GM18907 (cell line): Measurements from ENCODE around the gene CYP19A1.

Experiments
- ATAC-seq: cut with Tn5 transposase; IDR thresholded peaks from one replicate; pipeline ENCODE4 v1.9.1; 2021; ENCODE audit warnings: mild to moderate bottlenecking, moderate library complexity; ENCODE audit not compliant: unreplicated experiment

Gene CYP19A1

DNA sequence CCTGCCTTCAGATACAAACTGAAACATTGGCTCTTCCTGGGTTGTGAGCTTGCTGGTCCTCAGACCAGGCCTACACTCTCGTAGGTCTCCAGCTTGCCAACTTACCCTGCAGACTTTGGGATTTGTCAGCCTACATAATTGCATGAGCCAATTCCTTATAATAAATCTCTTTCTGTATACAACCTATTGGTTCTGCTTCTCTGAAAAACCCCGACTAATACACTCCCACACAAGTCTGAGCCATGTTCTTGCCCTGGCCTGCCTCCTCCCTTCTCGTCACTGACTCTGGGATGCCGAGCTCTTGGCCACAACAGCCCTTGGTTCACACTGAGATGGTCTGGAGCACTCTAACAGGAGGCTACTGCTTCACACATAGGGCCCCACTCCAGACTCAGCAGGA lies 9.5 kb downstream of the CYP19A1 start:
- no peak for ATAC-seq

DNA sequence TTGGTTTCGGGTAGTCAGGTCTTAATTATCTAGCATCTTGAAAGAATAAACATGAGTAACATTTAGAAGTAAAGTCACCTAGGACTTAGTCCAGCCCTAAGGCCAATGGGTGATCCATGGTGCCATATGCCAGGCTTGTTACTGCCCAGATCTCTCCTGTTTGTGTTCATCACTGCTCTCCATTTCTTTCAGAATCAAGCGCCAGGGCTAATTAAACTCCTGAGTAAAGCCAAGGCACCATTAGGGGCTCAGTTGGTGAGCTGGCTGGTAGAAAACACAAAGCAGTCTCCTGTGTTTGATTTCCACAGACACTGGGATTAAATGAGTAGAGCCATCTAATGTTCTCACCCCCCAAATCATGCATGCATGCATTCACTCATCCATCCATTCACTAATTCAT lies 11.3 kb downstream of the CYP19A1 start:
- ATAC-seq, result no peak

DNA sequence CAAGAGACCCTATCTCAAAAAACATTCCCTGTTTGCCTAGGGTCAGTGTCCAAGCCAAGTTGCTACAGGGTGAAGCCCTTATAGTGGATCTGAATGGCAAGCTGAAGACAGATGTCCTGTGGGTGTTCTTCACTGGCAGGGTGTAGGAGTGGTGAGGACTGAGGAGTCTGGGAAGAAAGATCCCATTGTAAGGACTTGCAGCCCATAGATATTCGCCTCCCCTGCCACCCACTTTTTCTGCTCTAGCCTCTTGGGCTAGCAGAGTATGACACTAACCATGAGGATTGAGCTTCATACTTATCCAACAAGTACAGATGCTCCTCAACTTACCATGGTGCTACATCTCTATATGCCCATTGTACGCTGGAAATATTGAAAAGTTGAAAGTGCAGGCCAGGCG lies 13.2 kb downstream of the CYP19A1 start:
- ATAC-seq, result no peak

DNA sequence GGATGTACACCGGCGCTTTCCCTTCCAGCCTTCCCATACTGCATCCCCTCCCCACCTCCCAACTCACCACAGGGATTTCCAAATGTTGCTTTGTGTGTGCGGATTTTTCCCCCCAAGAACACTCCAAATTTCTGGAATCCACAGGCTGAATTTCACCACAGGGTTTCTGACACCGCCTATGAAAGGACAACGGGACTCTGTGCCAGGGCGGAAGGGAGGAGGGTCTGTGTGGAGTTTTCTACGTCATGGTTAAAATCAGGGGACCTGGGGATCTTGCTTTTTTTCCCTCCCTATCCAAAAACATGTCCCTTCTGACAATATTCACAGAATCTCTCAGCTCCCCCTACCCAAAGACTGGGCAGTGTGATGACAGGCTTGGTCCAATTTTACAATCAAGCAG lies 14.6 kb downstream of the CYP19A1 start:
- no peak for ATAC-seq

DNA sequence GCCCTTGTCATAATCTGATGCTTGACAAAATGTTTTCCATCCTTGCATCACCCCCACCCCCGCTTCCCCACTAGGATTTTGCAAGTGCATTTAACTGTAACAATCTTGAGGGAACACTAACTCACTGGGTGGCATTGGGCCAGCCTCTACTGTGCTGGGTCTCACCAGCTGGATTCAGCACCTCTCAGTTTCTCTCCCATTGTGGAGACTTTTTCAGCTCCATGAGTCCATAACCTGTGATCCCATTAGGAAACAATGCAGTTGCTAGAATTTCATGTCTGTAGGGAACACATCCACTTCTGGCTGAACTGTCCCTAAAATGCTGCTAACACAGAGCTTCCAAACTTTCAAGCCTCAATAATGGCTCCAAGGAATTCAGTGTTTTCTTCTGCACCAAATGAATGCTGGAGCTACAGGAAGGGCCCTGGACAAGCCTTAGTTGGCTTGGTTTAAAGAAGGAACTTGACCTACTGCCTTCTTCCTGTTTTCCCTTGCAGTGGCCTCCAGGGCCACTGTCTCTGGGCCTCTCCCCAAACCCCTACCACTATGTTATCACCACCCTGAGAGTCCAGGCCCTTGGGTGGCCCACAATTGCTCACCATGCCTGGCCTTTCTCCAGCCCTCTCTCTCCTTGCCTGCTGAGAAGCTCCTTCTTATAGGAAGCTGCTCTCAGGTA lies 15.6 kb downstream of the CYP19A1 start:
- ATAC-seq, result no peak

DNA sequence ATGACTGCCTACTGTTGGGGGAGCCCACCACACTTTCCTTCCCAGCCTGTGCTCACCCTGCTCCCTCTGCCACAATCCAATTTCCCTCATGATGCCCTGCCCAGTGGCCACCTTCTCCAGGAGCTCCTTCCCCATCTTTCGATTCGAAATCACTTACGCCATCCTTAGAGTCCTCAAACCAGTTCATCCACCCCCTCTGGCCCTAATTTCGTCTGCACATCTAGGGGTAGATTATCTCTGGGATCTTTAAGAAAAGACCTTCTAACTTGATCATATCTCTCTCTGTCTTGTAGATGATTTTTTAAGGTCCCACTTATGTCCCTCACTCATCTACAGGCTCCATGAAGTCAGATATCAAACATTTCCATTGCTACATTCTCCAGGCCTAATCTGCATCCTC lies 17.1 kb downstream of the CYP19A1 start:
- no peak for ATAC-seq

DNA sequence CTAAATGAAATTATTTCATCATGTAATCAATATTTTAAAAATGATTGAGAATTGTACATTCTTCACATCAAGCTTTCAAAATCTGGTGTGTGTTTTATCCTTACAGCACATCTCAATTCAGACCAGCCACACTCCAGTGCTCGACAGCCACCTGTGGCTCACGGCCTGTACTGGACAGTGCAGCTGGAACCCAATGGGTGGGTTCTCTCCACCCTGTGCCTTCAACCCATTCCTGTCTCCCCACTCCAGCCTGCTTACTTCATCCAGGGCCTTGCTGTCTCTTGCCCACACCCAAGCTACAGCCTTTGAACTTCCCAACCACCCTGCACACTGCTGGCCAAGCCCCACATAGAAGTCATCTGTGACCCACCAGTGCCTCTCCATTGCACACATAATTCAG lies 17.6 kb downstream of the CYP19A1 start:
- no peak for ATAC-seq

DNA sequence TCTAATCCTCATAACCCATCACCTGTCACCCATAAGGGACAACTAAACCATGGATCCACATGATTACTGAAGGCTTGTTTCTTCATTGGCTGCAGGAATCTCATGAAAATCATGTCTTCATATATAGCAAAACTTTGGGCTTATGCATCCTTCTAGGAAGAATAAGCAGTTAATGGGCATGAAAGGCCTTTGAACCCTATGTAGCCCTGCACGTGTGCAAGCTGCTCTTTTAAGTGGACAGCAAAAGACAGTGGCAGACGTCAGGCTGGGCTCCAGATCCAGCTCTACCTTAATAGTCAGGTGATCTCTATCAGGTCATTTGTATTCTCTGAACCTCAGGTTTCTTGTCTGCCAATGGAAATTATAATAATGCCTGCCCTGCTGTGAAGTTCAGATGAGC lies 18.9 kb downstream of the CYP19A1 start:
- no peak for ATAC-seq

DNA sequence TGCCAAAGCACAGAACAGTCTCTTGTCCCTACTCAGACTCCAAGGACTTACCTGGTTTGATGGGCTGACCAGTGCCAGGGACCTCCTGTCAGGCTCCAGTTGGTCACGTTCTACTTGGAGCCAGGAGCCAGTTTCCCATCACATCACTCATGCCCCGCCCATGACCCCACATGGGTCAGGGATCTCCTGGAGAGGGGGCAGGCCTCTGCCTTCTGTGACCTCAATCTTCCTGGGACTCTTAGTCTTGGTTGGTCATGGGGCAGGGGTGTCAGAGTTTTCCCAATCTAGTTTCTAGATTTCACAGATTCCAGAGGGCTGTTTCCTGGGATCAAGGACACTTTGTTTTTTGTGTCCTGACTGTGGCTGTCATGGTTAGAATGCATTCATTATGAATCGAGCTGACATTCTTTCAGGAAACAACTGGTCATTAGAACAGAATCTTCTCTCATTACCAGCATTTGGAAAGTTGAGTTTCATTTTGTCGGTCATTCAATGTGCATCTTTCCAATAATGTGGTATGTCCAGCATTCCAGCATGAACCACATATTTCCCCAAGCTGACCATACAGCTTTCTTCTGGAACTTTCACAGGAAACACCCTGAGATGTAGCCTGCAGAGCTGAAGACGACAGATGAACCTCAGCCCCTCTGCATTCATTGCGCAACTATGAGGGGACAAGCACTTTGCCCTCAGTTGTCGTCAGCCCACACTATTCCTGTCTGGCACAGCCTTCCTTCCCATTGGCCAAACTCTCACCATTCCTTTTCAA lies 19.8 kb downstream of the CYP19A1 start:
- ATAC-seq, result no peak

DNA sequence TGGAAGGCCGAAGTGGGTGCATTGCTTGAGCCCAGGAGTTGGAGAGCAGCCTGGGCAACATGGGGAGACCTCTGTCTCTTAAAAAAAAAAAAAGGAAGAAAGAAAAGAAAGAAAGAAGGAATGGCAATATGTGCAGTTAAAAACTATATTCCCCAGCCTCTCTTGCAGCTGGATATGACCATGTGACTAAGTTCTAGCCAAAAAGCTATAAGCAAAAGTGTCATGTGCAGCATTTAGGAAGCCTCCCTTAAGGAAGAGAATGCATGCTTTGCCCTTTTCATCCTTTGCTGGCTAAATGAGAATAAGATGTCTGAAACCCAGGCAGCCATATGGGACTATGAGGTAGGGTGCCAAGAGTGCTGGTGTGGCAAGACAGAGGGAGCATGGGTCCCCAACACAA lies 21.8 kb downstream of the CYP19A1 start:
- no peak for ATAC-seq

DNA sequence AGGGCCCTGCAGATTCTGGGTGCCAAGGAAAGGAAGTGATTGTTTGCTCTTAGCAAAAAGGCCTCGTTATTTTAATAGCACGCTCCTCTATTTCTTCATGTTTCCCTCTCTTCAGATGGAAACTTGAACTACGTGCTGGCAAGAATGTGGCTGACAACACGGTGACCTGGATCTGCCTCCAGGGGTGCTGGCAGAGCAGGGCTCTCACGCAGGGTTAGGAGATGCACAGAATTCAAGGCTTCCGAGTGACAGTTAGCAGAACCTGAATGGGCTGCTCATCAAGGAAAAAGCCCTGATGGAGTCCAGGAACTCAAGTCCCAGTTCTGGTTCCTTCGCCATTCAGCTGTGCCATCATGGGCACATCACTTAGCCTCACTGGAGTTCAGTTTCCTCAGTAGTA lies 22.7 kb downstream of the CYP19A1 start:
- no peak for ATAC-seq

DNA sequence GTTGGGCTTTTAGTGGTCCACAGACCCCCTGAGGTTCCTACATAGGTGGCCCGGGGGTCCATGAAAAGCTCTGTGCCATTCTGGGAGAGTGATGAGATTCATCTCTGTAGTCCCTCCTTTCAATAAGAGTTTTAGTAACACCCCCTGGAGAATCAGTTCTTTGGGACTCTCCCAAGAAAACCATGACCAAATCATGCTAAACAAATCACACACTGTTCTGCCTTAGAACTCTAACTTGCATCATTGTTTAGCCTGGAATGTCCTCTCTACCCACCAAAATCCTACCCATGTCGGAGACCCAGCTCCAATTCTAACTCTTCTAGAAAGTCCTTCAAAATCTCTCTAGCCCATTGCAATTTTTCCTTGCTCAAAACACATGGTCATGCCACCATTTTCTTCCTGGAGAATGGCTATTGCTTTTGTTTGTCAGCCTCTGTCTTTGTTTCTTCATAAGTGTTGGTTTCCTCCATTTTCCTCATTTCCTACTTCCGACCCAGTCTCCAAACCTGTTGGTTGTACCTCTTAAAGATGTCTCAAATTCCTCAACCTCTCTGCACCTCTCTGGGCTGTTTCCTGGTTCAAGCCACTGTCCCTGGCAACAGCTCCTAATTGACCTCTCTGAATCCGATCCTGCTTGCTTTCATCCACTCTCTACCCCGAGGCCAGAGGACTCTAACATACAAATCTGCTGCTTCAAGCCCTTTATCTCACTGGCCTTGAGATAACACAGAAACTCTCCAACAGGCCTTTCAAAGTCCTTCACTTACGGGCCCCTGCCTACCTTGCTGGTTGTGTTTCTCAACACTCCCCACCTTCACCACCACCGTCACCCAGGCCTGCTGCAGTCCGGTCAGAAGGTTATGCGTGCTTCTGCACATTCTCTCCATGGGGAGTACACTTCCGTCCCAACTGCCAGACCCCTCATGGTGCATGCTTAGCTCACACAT lies 23.7 kb downstream of the CYP19A1 start:
- ATAC-seq, result no peak

DNA sequence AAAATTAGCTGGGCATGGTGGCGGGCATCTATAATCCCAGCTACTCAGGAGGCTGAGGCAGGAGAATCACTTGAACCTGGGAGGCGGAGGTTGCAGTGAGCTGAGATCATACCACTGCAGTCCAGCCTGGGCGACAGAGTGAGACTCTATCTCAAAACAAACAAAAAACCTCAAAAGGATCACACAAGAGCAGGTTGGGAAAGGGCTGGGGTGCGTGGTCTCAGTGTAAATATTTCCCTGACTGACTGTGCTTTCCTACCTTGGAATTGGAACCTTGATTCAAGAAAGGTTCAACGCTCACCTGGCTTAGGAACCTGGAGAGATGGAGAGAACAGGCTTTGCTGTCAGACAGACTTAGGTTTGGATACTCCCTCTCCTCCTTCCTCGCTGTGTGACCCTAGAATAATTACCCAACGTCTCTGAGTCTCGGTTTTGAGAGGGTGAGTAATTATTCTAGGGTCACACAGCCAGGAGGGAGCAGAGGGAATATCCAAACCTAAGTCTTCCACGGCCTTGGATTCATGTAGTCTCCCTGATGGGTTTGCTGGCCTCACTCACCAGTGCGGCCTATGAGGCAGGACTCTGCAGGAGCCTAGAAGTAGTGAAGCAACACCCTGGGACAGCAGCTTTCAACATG lies 24.6 kb downstream of the CYP19A1 start:
- no peak for ATAC-seq

DNA sequence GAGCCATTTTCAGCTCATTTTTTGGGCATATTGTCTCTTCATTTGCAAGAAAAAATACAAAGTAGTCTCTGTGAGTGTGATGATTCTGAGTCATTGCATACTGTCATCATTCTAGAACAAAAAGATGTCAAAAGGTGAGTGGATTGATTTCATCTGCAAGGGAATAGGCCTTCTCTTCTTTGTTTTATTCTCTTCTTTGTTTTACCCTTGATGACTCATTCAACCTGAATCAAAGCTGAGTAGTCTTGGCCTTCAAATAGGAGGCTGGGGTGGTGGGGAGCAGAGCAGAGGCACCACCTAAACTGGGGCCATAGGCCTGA lies 25.4 kb downstream of the CYP19A1 start:
- no peak for ATAC-seq

DNA sequence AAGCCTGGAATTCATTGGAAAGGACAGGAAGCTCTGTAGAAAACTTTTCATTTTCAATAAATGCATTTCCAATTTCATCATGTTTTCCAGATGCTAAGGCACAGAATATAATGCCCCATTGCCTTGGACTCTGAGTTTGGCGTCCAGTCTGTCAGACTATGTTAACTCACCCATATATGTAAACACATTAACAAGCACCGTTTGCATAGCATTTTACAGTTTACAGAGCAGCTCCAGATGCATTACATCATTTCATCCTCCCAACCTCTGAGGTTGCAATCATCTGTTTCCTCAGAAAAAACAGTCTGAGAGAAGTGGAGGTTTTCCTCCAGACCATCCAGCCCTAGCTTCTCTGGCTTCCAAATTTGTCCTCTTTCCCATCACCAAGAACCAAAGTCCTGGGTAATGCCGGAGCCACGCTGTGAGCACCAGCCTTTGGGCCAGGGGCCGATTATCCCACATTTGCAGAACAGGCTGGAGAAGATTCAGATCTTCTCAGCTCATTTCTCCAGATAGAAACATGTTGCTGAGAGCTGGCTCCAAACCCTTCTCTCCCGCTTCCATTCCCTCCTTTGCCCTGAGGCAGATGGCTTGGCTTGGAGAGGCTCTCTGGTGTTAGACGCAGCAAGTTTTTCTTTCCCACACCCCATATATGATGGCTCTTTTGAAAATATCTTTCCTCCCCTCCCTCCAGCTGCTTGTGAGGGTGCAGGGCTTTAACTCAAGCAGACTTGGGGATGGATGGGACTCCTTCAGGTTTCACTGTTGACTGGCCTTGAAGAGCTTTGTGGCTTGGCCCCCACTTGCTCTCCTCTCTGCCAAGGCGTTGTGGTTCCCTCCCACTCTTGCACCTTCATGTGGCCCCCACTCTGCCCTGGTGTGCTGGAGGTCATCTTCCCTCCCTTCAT lies 26.0 kb downstream of the CYP19A1 start:
- ATAC-seq, result no peak

DNA sequence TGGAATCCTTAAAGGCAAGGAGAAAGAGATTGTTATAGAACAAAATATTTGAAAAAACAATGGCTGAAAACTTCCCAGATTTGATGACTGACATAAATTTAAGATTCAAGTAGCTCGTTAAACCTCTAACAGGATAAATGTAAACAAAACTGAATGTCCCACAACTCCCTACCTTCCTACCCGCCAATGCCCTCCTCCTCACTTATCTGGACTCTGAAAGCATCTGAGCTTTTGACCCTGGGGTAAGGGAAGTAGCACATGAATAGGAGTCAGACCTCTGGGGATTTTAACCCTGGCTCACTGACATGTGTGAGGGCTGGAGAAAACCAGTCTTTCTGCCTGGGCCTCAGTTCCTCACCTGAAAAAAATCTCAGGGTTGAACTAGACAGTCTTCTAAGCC lies 26.9 kb downstream of the CYP19A1 start:
- no peak for ATAC-seq

DNA sequence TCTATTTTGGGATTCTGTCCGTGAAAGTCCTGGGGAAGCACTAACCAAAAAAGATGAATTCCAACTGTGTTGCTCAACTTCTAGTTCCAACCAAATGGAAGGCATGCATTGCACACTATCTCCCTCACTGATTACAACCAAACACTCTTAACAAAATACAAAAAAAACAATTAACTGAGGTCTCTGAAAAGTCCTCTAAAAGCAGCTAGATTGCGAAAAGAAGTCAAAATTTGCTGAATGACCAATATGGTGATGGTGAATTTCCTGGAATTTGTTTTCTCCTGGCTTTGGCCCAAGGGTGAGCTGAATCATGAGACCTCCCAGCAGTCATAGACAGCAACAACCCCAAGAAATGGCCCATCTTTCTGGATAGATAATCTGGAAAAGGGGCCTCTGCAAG lies 28.3 kb downstream of the CYP19A1 start:
- ATAC-seq, result no peak

DNA sequence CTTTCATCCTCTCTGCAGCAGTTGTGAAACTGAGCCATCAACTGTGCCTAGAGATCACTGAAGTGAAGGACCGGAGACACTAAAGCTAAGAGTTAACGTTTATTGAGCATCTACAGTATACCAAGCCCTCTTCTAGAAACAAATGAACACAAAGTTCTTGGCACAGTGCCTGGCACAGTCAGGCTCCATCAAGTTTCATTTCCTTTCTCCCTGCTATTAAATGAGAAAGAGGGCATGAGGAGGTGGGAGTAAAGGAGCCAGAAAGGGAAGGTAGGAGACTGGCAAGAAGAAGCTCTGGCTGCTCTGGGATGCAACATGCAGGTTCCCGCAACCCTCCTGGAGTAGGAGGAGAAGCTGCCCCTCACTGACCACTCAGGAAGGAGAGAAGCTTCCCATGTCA lies 30.6 kb downstream of the CYP19A1 start:
- no peak for ATAC-seq

DNA sequence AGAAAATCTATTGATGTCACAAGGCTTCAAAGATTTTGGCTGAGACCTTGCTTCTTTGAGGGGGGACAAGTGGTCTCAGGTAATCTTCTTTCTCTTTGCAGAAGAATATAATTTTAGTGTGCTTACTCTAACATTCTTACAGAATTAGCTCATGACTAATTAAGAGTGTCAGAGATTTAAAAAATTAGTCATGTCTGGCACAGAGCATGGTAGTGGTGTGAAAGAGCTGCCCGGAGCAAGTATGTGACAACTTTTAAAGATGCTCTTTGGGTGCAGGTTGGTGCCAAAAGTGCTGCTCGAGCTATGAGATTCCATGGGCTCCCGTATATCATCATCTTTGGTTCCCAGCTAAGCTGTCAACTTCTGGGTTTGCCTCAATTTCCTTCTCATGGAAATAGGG lies 31.1 kb downstream of the CYP19A1 start:
- ATAC-seq, result no peak

DNA sequence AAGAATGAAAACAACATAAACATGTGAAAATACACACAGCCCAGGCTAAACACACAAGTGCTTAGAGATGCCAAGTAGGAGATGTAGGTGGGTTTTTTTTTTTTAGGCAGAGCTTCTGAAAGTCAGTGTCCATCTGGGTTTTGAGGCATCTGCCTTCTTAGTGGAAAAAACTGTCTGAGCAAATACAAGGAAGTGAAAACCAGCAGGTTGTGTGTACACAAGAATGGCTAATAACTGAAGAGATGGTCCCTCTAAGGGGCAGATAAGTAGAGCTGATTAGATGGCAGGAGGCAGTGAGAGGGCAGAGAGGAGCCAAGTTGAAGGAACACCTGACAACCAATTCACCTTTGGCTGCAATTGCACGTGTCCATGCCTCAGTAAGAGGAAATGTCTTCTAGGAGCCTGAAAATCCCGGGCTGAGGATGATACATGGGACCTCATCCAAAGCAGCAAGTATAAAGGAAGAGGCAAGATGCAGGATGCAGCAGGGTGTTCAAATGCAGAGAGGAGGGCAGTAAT lies 34.9 kb downstream of the CYP19A1 start:
- no peak for ATAC-seq
